GM20000 (cell line): ENCODE results near the gene DNAJC21.
"Not testable (repeated sequence)": the region's sequence is repeated elsewhere in the genome, so short reads cannot be mapped to it uniquely, and the experiment has no call there.

Experiments used
- DNase-seq: peaks from one replicate; pipeline ENCODE4 v3.0.0; 2012; ENCODE audit warnings: low spot score
- TF ChIP-seq, protein P1 (sequence below): IDR thresholded peaks from 2 replicates; pipeline ENCODE4 v1.5.1; 2012; ENCODE audit warnings: mild to moderate bottlenecking, control low read depth; ENCODE audit errors: extremely low read depth, missing control alignments

Gene DNAJC21

DNA sequence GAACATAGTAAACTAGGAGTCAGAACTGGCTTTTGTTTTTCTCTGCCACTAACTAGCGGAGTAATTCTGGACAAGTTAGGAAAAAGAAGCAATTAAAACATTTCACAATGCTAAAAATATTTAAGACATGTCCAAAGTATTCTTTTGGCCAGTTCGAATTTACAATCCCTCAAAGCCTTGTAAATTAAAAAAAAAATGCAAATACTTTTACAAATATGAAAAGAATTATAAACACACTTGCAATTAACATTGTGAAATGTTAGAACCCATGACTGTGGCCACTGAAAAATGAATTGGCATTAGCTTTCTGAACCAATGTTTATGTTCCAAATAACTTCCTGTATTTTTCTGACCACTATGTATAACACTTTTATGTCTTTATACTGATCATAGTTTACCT lies 16.3 kb upstream of the DNAJC21 start:
- DNase-seq: no peak
- TF ChIP-seq, protein P1, sequence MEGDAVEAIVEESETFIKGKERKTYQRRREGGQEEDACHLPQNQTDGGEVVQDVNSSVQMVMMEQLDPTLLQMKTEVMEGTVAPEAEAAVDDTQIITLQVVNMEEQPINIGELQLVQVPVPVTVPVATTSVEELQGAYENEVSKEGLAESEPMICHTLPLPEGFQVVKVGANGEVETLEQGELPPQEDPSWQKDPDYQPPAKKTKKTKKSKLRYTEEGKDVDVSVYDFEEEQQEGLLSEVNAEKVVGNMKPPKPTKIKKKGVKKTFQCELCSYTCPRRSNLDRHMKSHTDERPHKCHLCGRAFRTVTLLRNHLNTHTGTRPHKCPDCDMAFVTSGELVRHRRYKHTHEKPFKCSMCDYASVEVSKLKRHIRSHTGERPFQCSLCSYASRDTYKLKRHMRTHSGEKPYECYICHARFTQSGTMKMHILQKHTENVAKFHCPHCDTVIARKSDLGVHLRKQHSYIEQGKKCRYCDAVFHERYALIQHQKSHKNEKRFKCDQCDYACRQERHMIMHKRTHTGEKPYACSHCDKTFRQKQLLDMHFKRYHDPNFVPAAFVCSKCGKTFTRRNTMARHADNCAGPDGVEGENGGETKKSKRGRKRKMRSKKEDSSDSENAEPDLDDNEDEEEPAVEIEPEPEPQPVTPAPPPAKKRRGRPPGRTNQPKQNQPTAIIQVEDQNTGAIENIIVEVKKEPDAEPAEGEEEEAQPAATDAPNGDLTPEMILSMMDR: no peak

DNA sequence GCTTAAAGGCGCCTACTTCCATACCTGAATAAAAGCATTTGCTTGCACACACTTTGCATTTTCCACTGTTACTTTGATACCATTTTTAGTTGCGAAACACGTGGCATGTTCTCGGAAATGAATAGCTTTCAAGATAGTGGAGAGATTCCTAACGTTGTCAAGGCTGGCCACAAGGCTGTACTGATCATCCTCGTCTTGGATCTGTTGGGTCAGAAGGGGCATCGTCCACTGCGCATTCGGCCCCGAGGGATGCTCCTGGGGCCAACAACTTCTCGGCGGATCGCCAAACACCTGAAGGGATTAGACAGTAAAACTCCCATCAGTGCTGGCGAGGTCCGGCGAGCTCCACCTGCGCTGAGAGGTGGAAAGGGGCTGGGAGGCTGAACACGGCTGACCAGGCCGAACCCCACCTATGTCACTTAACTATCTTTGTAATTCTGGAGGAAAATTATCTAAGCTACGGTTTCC lies 14.7 kb upstream of the DNAJC21 start:
- TF ChIP-seq, protein P1: no peak
- no peak for DNase-seq

DNA sequence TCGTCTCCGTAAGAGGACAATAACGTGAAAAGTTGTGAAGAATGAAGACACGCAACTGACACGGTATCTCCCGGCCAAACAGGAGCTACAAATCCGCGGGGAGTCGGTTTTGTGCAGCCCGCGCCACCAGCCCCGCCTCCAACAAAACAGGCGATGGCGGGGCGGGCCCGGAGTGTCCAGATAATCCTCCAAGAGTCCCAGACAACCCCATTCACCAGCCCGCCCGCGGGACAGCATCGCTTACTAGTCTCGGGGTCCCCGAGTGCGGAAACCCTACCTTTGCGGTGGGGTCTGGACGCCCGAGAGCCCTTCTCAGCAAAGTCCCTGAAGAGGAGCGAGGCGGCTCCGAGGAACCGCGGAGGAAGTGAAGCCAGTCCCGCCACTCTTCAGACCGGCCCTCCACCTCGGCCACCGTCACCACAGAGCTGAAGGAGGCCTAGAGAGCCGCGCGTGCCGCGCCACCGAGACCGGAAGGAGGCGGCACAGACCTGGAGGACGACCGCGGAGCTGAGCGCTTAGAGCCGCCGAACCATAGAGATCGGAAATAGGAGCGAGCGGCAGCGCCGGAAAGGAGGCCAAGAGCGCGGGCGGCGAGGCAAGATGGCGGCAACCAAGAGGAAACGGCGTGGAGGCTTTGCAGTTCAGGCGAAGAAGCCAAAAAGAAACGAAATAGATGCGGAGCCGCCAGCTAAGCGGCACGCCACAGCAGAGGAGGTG lies 14.1 kb upstream of the DNAJC21 start, which contains the start of the genes BRIX1 and RAD1:
BRIX1 (plus strand) TSS at position 573 of the 717 bp plus-strand sequence; CDS start at position 601, 28 bp downstream.
RAD1 (minus strand) TSS at position 366 of the 717 bp plus-strand sequence. CDS start 612 bp downstream, outside the sequence.
- TF ChIP-seq, protein P1: no peak
- DNase-seq: peak; percentile 87

DNA sequence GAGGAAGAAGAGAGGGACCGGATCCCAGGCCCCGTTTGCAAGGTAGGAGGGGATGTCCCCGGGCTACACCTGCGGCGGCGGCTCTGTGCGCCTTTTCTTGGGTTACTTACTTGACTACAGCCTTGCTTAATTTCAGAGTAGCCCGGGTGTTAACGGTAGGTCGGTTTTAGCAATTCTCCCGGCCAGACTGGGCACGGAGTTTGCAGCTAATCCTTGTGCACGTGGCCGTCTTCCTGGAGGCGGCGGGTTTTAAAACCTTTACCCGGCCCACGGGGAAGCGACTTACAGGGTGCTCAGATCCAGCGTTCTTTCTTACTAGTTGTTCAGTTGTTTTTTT lies 13.5 kb upstream of the DNAJC21 start:
- DNase-seq: no peak
- TF ChIP-seq, protein P1: no peak

DNA sequence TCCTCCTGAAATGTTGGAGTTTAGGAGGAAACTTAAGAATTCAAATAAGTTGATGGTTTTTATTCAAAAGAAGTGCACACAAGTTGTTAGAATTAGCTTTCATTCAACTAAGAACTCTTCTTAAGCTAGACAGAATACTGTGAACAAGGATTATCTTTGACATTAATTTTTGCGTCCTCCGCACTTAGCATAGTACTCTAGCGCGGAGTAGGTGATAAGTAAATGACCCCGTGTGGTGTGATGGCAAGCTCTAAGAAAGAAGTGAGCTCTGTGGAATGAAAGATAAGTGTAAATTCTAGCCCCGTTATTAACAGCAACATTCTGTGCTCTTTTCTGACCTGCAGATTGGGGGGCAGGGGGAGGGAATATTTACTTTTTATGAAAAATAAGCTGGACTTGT lies 12.8 kb upstream of the DNAJC21 start:
- no peak for DNase-seq

DNA sequence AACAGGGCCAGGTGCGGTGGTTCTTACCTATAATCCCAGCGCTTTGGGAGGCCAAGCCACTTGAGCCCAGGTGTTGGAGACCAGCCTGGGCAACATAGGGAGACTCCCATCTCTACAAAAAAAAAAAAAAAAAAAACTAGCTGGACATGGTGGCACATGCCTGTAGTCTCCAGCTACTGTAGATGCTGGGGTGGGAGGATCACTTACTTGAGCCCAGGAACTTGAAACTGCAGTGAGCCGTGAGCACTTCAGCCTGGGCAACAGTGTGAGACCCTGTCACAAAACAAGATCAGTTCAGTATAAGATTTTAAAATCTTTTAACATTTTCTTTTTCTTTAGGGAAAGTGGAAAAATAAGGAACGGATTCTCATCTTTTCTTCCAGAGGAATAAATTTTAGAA lies 11.3 kb upstream of the DNAJC21 start:
- TF ChIP-seq, protein P1: no peak
- no peak for DNase-seq

More for the DNA sequence above, 12.8 kb upstream of the DNAJC21 start:
- TF ChIP-seq, protein P1: no peak

DNA sequence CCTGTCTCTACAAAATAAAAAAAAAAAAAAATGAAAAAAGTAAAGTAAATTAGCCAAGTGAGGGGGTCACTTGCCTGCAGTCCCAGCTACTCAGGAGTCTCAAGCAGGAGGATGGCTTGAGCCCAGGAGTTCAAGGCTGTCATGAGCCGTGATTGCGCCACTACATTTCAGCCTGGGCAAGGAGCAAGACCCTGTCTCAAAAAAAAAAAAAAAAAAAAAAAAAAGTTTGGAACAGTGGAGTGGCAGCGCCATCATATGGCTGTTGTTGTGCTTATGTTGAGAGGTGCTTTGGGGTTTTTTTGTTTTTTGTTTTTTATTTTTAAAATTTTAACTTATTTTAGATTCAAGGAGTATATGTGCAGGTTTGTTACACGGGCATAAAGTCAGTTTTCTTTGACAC lies 10.3 kb upstream of the DNAJC21 start:
- TF ChIP-seq, protein P1: no peak
- DNase-seq: no peak

DNA sequence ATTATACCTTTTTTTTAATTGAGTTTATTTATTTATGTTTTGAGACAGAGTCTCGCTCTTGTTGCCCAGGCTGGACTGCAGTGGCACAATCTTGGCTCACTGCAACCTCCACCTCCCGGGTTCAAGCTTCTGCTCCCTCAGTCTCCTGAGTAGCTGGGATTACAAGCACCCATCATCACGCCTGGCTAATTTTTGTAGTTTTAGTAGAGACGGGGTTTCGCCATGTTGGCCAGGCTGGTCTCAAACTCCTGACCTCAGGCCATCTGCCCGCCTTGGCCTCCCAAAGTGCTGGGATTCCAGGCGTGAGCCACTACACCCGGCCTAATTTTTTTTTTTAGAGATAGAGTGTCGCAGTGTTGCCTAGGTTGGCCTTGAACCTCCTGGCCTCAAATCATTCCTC lies 6.1 kb upstream of the DNAJC21 start:
- not testable (repeated sequence) for DNase-seq
